Measurements from ENCODE around the gene G6PD. TPM values are rescaled to one million over a fixed set of nuclear protein-coding genes. Genes with fewer than 3 reads are reported as not detected.

Gene G6PD
- total RNA-seq, 1 experiment from 2014 or later: 615 TPM

GRCh38 chrX:154542723-154543424 lies 3.8 kb downstream of the G6PD start:
- ATAC-seq: peak; percentile 8
- no peaks in the 10 kb centered on the region for H3K9me3 ChIP-seq (ENCODE audit: control insufficient read depth, insufficient read depth, low read depth, low read length)
- TF ChIP-seq, protein P1, sequence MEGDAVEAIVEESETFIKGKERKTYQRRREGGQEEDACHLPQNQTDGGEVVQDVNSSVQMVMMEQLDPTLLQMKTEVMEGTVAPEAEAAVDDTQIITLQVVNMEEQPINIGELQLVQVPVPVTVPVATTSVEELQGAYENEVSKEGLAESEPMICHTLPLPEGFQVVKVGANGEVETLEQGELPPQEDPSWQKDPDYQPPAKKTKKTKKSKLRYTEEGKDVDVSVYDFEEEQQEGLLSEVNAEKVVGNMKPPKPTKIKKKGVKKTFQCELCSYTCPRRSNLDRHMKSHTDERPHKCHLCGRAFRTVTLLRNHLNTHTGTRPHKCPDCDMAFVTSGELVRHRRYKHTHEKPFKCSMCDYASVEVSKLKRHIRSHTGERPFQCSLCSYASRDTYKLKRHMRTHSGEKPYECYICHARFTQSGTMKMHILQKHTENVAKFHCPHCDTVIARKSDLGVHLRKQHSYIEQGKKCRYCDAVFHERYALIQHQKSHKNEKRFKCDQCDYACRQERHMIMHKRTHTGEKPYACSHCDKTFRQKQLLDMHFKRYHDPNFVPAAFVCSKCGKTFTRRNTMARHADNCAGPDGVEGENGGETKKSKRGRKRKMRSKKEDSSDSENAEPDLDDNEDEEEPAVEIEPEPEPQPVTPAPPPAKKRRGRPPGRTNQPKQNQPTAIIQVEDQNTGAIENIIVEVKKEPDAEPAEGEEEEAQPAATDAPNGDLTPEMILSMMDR (IDR thresholded peaks at IDR 0.05): no peak
- no peak for TF ChIP-seq SIN3A (IDR thresholded peaks at IDR 0.05; ENCODE audit: borderline replicate concordance, insufficient read depth, low read depth, low read length)
- peak in 1 of 2 experiments; percentile 76; a peak in 2 of 4 replicates for TF ChIP-seq REST (IDR thresholded peaks at IDR 0.05; ENCODE audit: insufficient read depth in 1 of 2, low read depth in 2 of 2, low read length in 1 of 2)
- no peak for TF ChIP-seq TCF7L2 (IDR thresholded peaks at IDR 0.05; ENCODE audit: low read depth, low read length)
- in situ Hi-C loops (cut with HindIII; ENCODE audit: low pct_unique_long_range_greater_than_20kb, low sequenced_read_pairs) (no loop called here), intact Hi-C loops (cut with micrococcal nuclease; ENCODE audit: unreplicated experiment) (no loop called here)
- peaks cover 61% of the 10 kb centered on the region for H3K4me1 ChIP-seq (ENCODE audit: control insufficient read depth, insufficient read depth, low read length)
- ChIA-PET CTCF (no interaction called here), POLR2A (interaction anchor here (1.0 kb wide), 1 partner anchor 144 kb away, joined by 3 read pairs; the partner anchor contains the start of gene RPL10)
- DNase-seq (ENCODE audit: low read depth, low spot score): no peak
- no TSS peak for BruUV-seq (replicated peaks)
- H3K27me3 ChIP-seq (ENCODE audit: control insufficient read depth, insufficient read depth, low read length): no peaks in the 10 kb centered on the region
- H3K27ac ChIP-seq (ENCODE audit: low read length): peak overlapping the region; percentile 95
- H3K36me3 ChIP-seq (ENCODE audit: control insufficient read depth, insufficient read depth, low read length): peaks cover 8% of the 10 kb centered on the region
- H3K4me3 ChIP-seq (ENCODE audit: low read depth in 2 of 2, low read length in 2 of 2): peak overlapping the region in 1 of 2 experiments; percentile 31; a peak in 2 of 4 replicates

DNA sequence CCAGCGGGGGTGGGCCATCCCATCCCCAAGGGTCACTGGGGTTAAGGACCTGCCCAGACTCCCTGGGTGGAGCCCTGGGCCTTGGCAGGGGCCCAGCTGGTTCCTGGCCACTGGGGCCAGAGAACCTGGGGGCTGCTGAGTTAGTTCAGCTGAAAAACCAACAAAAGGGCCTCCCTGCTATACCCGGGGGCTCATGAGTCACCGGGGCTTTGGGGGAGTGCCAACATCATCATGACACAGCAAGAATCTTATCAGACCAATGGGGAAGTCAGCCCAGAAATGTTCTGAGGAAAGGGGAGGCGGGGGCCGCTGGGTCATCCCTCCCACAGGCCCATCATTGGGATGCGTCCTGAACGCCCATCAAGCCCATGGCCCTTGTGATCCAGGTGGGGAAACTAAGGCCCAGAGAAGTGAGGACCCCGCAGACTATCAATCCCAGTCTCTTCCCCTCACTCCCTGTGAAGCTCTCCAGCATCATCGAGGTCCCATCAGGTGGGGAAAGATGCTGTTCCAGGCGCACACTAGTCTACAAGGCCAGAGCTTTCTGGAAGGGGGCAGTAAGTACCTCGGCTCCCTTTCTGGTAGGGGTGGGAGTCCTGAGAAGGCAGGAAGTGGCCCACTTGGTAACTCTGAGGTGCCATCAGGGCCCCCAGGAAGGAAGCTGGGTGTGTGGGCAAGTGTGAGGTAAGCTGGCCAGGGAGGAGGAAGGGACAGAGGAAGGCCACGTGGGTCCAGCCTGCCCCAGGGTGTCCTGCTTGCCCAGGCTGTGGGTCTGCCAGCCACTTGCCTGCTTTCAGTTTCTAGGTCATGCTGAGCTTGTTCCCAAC lies 4.5 kb downstream of the G6PD start:
- Histone ChIP-seq H3K36me3 (ENCODE audit: control insufficient read depth, insufficient read depth, low read length) (peaks cover 8% of the 10 kb centered on the region), H3K27ac (ENCODE audit: low read length) (peak overlapping the region; percentile 95), H3K4me1 (ENCODE audit: control insufficient read depth, insufficient read depth, low read length) (peaks cover 61% of the 10 kb centered on the region), H3K4me3 (ENCODE audit: low read depth in 2 of 2, low read length in 2 of 2) (peak overlapping the region in 1 of 2 experiments; percentile 26; a peak in 2 of 4 replicates), H3K27me3 (ENCODE audit: control insufficient read depth, insufficient read depth, low read length) (no peaks in the 10 kb centered on the region), H3K9me3 (ENCODE audit: control insufficient read depth, insufficient read depth, low read depth, low read length) (no peaks in the 10 kb centered on the region)
- in situ Hi-C loops (cut with HindIII; ENCODE audit: low pct_unique_long_range_greater_than_20kb, low sequenced_read_pairs): no loop called here
- BruUV-seq (replicated peaks): no TSS peak
- intact Hi-C loops (cut with micrococcal nuclease; ENCODE audit: unreplicated experiment): no loop called here
- ATAC-seq (peak; percentile 56), DNase-seq (ENCODE audit: low read depth, low spot score) (no peak)
- ChIA-PET POLR2A (interaction anchor here (0.6 to 1.0 kb wide), 2 partner anchors 23 to 144 kb away, joined by 3 read pairs; partner anchors contain the start of gene RPL10), CTCF (interaction anchor here (0.7 kb wide), 2 partner anchors 15 to 17 kb away, joined by 3 to 6 read pairs; no protein-coding TSS in a partner anchor)
- TF ChIP-seq REST (IDR thresholded peaks at IDR 0.05; ENCODE audit: insufficient read depth in 1 of 2, low read depth in 2 of 2, low read length in 1 of 2) (no peak), SIN3A (IDR thresholded peaks at IDR 0.05; ENCODE audit: borderline replicate concordance, insufficient read depth, low read depth, low read length) (0 out of 2 replicates have a peak, but pooled peaks have one; percentile 53), TCF7L2 (IDR thresholded peaks at IDR 0.05; ENCODE audit: low read depth, low read length) (peak; percentile 28; the same call in 1 of the 2 replicates), POLR2AphosphoS5 (IDR thresholded peaks at IDR 0.05; ENCODE audit: low read depth, low read length) (peak; percentile 89)
- TF ChIP-seq, protein P1 (IDR thresholded peaks at IDR 0.05): no peak

Measured in Panc1 (cell line).